GM19099 (cell line): ENCODE measurements around the gene MAOB.

Experiments used
- POLR2A ChIP-seq: IDR thresholded peaks from 3 replicates; pipeline ENCODE4 v1.6.1; 2011; ENCODE audit warnings: low read depth; ENCODE audit not compliant: insufficient read length; ENCODE audit errors: extremely low read depth

MAOB gene

GRCh38 chrX:43868791-43869190 lies 13.5 kb downstream of the MAOB start:
- TF ChIP-seq POLR2A, result no peak

GRCh38 chrX:43866423-43866822 lies 15.8 kb downstream of the MAOB start:
- no peak for TF ChIP-seq POLR2A

GRCh38 chrX:43865791-43866190 lies 16.5 kb downstream of the MAOB start:
- TF ChIP-seq POLR2A, result no peak

GRCh38 chrX:43862434-43862833 lies 19.8 kb downstream of the MAOB start:
- no peak for TF ChIP-seq POLR2A

- TF ChIP-seq POLR2A, result no peak
Measured at GRCh38 chrX:43861750-43862149, 20.5 kb downstream of the MAOB start.

- no peak for TF ChIP-seq POLR2A
Measured at GRCh38 chrX:43860646-43861370, 21.4 kb downstream of the MAOB start.

- TF ChIP-seq POLR2A, result no peak
Measured at GRCh38 chrX:43853225-43853828, 28.9 kb downstream of the MAOB start.

GRCh38 chrX:43850629-43851028 lies 31.6 kb downstream of the MAOB start:
- TF ChIP-seq POLR2A, result no peak

GRCh38 chrX:43849173-43849572 lies 33.1 kb downstream of the MAOB start:
- no peak for TF ChIP-seq POLR2A

GRCh38 chrX:43847352-43847751 lies 34.9 kb downstream of the MAOB start:
- TF ChIP-seq POLR2A, result no peak

- TF ChIP-seq POLR2A, result no peak
Measured at GRCh38 chrX:43846558-43846957, 35.7 kb downstream of the MAOB start.

GRCh38 chrX:43845776-43846175 lies 36.5 kb downstream of the MAOB start:
- TF ChIP-seq POLR2A, result no peak

- no peak for TF ChIP-seq POLR2A
Measured at GRCh38 chrX:43840265-43840664, 42.0 kb downstream of the MAOB start.

- TF ChIP-seq POLR2A, result no peak
Measured at GRCh38 chrX:43836435-43837184, 45.6 kb downstream of the MAOB start.

- no peak for TF ChIP-seq POLR2A
Measured at GRCh38 chrX:43835559-43835958, 46.7 kb downstream of the MAOB start.

GRCh38 chrX:43827791-43828190 lies 54.5 kb downstream of the MAOB start:
- no peak for TF ChIP-seq POLR2A
